HCT116 (cell line): Measurements from ENCODE around the gene PLA1A. TPM values are rescaled to one million over a fixed set of nuclear protein-coding genes. Genes with fewer than 3 reads are reported as not detected.

Experiments used
- ATAC-seq: fragments of 200-7000 bp; cut with Tn5 transposase; 2 replicates; pipeline ENCODE4 v1.9.1; 2020; ENCODE audit warnings: mild to moderate bottlenecking, moderate library complexity
- BruUV-seq: library from RNA; stranded (reverse); fragments of 400-500 nt; replicated peaks from 2 replicates; lab custom pipeline; 2021; lab: Mats Ljungman, UMichigan
- CTCF ChIA-PET: fragments of 300-600 bp; sonication (Branson Sonifier 250); formaldehyde crosslinking; loops from one replicate; lab custom pipeline; 2021; ENCODE audit warnings: antibody characterized with exemption; lab: Charles Lee
- POLR2A ChIA-PET: fragments of 300-600, 350-600 bp; sonication (Branson Sonifier 250); formaldehyde crosslinking; loops from one replicate; lab custom pipeline; 2021; ENCODE audit warnings: antibody characterized with exemption; lab: Charles Lee
- RAD21 ChIA-PET, 2 experiments: fragments of 300-600 bp; sonication (Branson Sonifier 250); formaldehyde crosslinking; loops; one replicate each; lab custom pipeline; 2023; ENCODE audit warnings: low total read pairs in 2 of 2; ENCODE audit not compliant: uncharacterized antibody in 2 of 2, unreplicated experiment in 2 of 2, low non-redundant PET in 1 of 2; lab: Charles Lee
- DNase-seq: peaks from one replicate; pipeline ENCODE4 v3.0.0-alpha.2; 2010; ENCODE audit warnings: low read depth, low spot score
- H2AFZ ChIP-seq: fragments of 200-600 bp; shearing (Covaris generic), sonication (generic); 2 replicates; pipeline ENCODE4 v1.6.1; 2017; ENCODE audit warnings: low read depth, mixed run types, mixed read lengths, antibody characterized with exemption, low read length; ENCODE audit not compliant: poor library complexity, severe bottlenecking
- H3K27ac ChIP-seq: 2 replicates; pipeline ENCODE4 v1.5.1; 2012; ENCODE audit warnings: low read depth, low read length
- H3K27me3 ChIP-seq: fragments of 200-600 bp; sonication (generic); 2 replicates; pipeline ENCODE4 v1.6.1; 2016; ENCODE audit warnings: mixed run types, low read length, mixed read lengths; ENCODE audit not compliant: insufficient read depth
- H3K36me3 ChIP-seq, 2 experiments: fragments of 200-500 bp in 1 of 2; fragments of 200-600 bp in 1 of 2; sonication (Bioruptor generic) in 1 of 2; sonication (generic) in 1 of 2; 2 replicates each; pipeline versions ENCODE4 v1.5.1 to v1.6.1; 2014 to 2016; ENCODE audit warnings: low read length in 2 of 2, inconsistent platforms in 1 of 2, mixed read lengths in 1 of 2, mixed run types in 1 of 2; ENCODE audit not compliant: insufficient read depth in 2 of 2, control insufficient read depth in 1 of 2
- H3K4me1 ChIP-seq, 2 experiments: fragments of 200-600 bp in 1 of 2; sonication (generic) in 1 of 2; 2 replicates each; pipeline versions ENCODE4 v1.5.1 to v1.6.1; 2012 to 2017; ENCODE audit warnings: low read length in 2 of 2, inconsistent platforms in 1 of 2, mild to moderate bottlenecking in 1 of 2, mixed read lengths in 1 of 2, mixed run types in 1 of 2, moderate library complexity in 1 of 2; ENCODE audit not compliant: insufficient read depth in 2 of 2, control insufficient read depth in 1 of 2
- H3K4me2 ChIP-seq: fragments of 200-600 bp; sonication (generic); 2 replicates; pipeline ENCODE4 v1.6.1; 2017; ENCODE audit warnings: mixed run types, low read length, mixed read lengths
- H3K4me3 ChIP-seq, 2 experiments: fragments of 200-600 bp in 1 of 2; sonication (generic) in 1 of 2; replicated peaks in 1 of 2; 2 replicates each; pipeline ENCODE4 v1.5.1; 2011 to 2016; ENCODE audit warnings: low read length in 2 of 2, control low read depth in 1 of 2, low read depth in 1 of 2, mild to moderate bottlenecking in 1 of 2, mixed read lengths in 1 of 2, mixed run types in 1 of 2
- H3K79me2 ChIP-seq: fragments of 200-600 bp; sonication (generic); 2 replicates; pipeline ENCODE4 v1.6.1; 2017; ENCODE audit warnings: mild to moderate bottlenecking, mixed run types, low read length, moderate library complexity, mixed read lengths; ENCODE audit not compliant: insufficient read depth
- H3K9ac ChIP-seq: fragments of 200-600 bp; sonication (generic); 2 replicates; pipeline ENCODE4 v1.6.1; 2016; ENCODE audit warnings: low read length, mixed read lengths
- H3K9me2 ChIP-seq: fragments of 200-600 bp; sonication (generic), shearing (Covaris generic); 2 replicates; pipeline ENCODE4 v1.6.1; 2017; ENCODE audit warnings: mixed run types, mild to moderate bottlenecking, moderate library complexity; ENCODE audit not compliant: insufficient read depth
- H3K9me3 ChIP-seq, 2 experiments: fragments of 200-500 bp in 1 of 2; fragments of 200-600 bp in 1 of 2; sonication (Bioruptor generic) in 1 of 2; sonication (generic) in 1 of 2; 2 replicates each; pipeline ENCODE4 v1.6.1; 2014 to 2017; ENCODE audit warnings: low read length in 2 of 2, mixed read lengths in 2 of 2, inconsistent platforms in 1 of 2, low read depth in 1 of 2, mild to moderate bottlenecking in 1 of 2, mixed run types in 1 of 2, moderate library complexity in 1 of 2; ENCODE audit not compliant: control insufficient read depth in 1 of 2, insufficient read depth in 1 of 2
- H4K20me1 ChIP-seq: fragments of 200-600 bp; sonication (generic), shearing (Covaris generic); 2 replicates; pipeline ENCODE4 v1.6.1; 2017; ENCODE audit warnings: mixed run types, mild to moderate bottlenecking, moderate library complexity; ENCODE audit not compliant: insufficient read depth
- ATF3 ChIP-seq: IDR thresholded peaks from 2 replicates; pipeline ENCODE4 v1.6.1; 2012
- CBX3 ChIP-seq: IDR thresholded peaks from 2 replicates; pipeline ENCODE4 v1.6.1; 2012; ENCODE audit warnings: low read depth
- EGR1 ChIP-seq: IDR thresholded peaks from 2 replicates; pipeline ENCODE4 v1.6.1; 2012; ENCODE audit warnings: low read depth
- ELF1 ChIP-seq: IDR thresholded peaks from 2 replicates; pipeline ENCODE4 v1.6.1; 2012; ENCODE audit warnings: low read depth, borderline replicate concordance
- EZH2 ChIP-seq: fragments of 200-600 bp; sonication (generic); IDR thresholded peaks from 2 replicates; pipeline ENCODE4 v1.6.1; 2017; ENCODE audit warnings: antibody characterized with exemption, mixed run types
- EZH2phosphoT487 ChIP-seq: fragments of 200-600 bp; IDR thresholded peaks from 2 replicates; pipeline ENCODE4 v1.6.1; 2018; ENCODE audit warnings: antibody characterized with exemption, borderline replicate concordance
- FOSL1 ChIP-seq: IDR thresholded peaks from 2 replicates; pipeline ENCODE4 v1.6.1; 2012; ENCODE audit warnings: low read depth
- POLR2AphosphoS5 ChIP-seq: IDR thresholded peaks from 2 replicates; pipeline ENCODE4 v1.6.1; 2011; ENCODE audit warnings: mild to moderate bottlenecking, low read depth, low read length, moderate library complexity
- RAD21 ChIP-seq: IDR thresholded peaks from 2 replicates; pipeline ENCODE4 v1.6.1; 2012; ENCODE audit warnings: low read depth, mild to moderate bottlenecking
- REST ChIP-seq: IDR thresholded peaks from 2 replicates; pipeline ENCODE4 v1.6.1; 2012; ENCODE audit warnings: low read depth
- SIN3A ChIP-seq: IDR thresholded peaks from 2 replicates; pipeline ENCODE4 v1.6.1; 2012; ENCODE audit warnings: low read depth
- SP1 ChIP-seq: IDR thresholded peaks from 2 replicates; pipeline ENCODE4 v1.6.1; 2012; ENCODE audit warnings: low read depth
- SRF ChIP-seq: IDR thresholded peaks from 2 replicates; pipeline ENCODE4 v1.6.1; 2012; ENCODE audit warnings: low read depth
- YY1 ChIP-seq: IDR thresholded peaks from 2 replicates; pipeline ENCODE4 v1.6.1; 2011; ENCODE audit warnings: low read length, low read depth, moderate library complexity, mild to moderate bottlenecking; ENCODE audit not compliant: insufficient replicate concordance; ENCODE audit errors: extremely low read depth
- ZBTB33 ChIP-seq: IDR thresholded peaks from 2 replicates; pipeline ENCODE4 v1.6.1; 2011; ENCODE audit warnings: mild to moderate bottlenecking, low read length, moderate library complexity; ENCODE audit not compliant: insufficient replicate concordance; ENCODE audit errors: extremely low read depth
- ZFX ChIP-seq: fragments of 450-650 bp; IDR thresholded peaks from 2 replicates; pipeline ENCODE4 v1.6.1; 2017
- intact Hi-C: fragments of 100-400 bp; cut with micrococcal nuclease; formaldehyde crosslinking; loops from 2 replicates; pipeline ENCODE4 v1.10.0; 2022
- total RNA-seq: library from RNA; stranded (reverse); gene quantifications from one replicate; pipeline ENCODE4 v1.2.1, GENCODE V29; 2021; ENCODE audit not compliant: unreplicated experiment

The PLA1A gene
- total RNA-seq, 1 experiment from 2014 or later: not detected

- no peak overlapping the region for H3K27ac ChIP-seq
- CTCF ChIA-PET: no interaction called here
- ATAC-seq: no peak
- H3K4me2 ChIP-seq: no peak overlapping the region
- intact Hi-C loops: no loop called here
- POLR2A ChIA-PET: no interaction called here
- no peaks in the 10 kb centered on the region for H3K9me2 ChIP-seq
- H3K4me1 ChIP-seq: no peaks in the 10 kb centered on the region
- no peak overlapping the region for H2AFZ ChIP-seq
- no peak overlapping the region for H3K9ac ChIP-seq
- H4K20me1 ChIP-seq: no peaks in the 10 kb centered on the region
- DNase-seq: no peak
- TF ChIP-seq ELF1 (no peak), SIN3A (no peak), ZBTB33 (no peak), ATF3 (no peak), REST (no peak), SP1 (no peak), YY1 (no peak), EZH2phosphoT487 (no peak), ZFX (no peak), EZH2 (no peak), POLR2AphosphoS5 (no peak), RAD21 (no peak), CBX3 (no peak), SRF (no peak), EGR1 (no peak), FOSL1 (no peak)
- H3K4me3 ChIP-seq: no peak overlapping the region
- no peaks in the 10 kb centered on the region for H3K27me3 ChIP-seq
- no TSS peak for BruUV-seq
- H3K36me3 ChIP-seq: no peaks in the 10 kb centered on the region
- H3K9me3 ChIP-seq: no peaks in the 10 kb centered on the region
- RAD21 ChIA-PET: no interaction called here
- H3K79me2 ChIP-seq: no peaks in the 10 kb centered on the region
Measured at GRCh38 chr3:119548341-119548740, 49.3 kb upstream of the PLA1A start.
